Activated CD8-positive, alpha-beta memory T cell treated with anti-CD3 and anti-CD28 coated beads, Interleukin-2, amount 10 ng/mL, durations not matched to agents 7 days and 5 days (primary cell): ENCODE measurements around the gene PRXL2C. TPM values are rescaled to one million over a fixed set of nuclear protein-coding genes. Genes with fewer than 3 reads are reported as not detected.
A peak's percentile ranks its signal among the peaks of the same experiment; 100 is the strongest.
"Not testable (repeated sequence)": the region's sequence is repeated elsewhere in the genome, so short reads cannot be mapped to it uniquely, and the experiment has no call there.

Source experiments
- ATAC-seq: fragments of 150-1000 bp; cut with Tn5 transposase; one replicate; pipeline ENCODE4 v1.10.0; 2021; ENCODE audit warnings: moderate library complexity
- CTCF ChIA-PET: fragments of 350-600 bp; sonication (Branson Sonifier 250); formaldehyde crosslinking; loops from one replicate; lab custom pipeline; 2021; ENCODE audit warnings: antibody characterized with exemption; lab: Charles Lee
- DNase-seq: peaks from one replicate; pipeline ENCODE4 v3.0.0-alpha.2; 2020
- H3K27ac Mint-ChIP-seq: one replicate; pipeline ENCODE4 v1.8.0; 2021; ENCODE audit warnings: mild to moderate bottlenecking, mixed read lengths
- H3K27me3 Mint-ChIP-seq: one replicate; pipeline ENCODE4 v1.8.0; 2021; ENCODE audit warnings: mixed read lengths
- H3K36me3 Mint-ChIP-seq: one replicate; pipeline ENCODE4 v1.8.0; 2021; ENCODE audit warnings: mild to moderate bottlenecking, mixed read lengths
- H3K4me1 Mint-ChIP-seq: one replicate; pipeline ENCODE4 v1.8.0; 2021; ENCODE audit warnings: mixed read lengths
- H3K4me3 Mint-ChIP-seq: one replicate; pipeline ENCODE4 v1.8.0; 2021; ENCODE audit warnings: mild to moderate bottlenecking, moderate library complexity, mixed read lengths
- H3K9me3 Mint-ChIP-seq: one replicate; pipeline ENCODE4 v1.8.0; 2022; ENCODE audit warnings: low read depth, mixed read lengths
- total RNA-seq, 2 experiments: library from RNA; stranded (reverse); gene quantifications; one replicate each; pipeline ENCODE4 v1.2.3, GENCODE V29; 2021

The PRXL2C gene, protein sequence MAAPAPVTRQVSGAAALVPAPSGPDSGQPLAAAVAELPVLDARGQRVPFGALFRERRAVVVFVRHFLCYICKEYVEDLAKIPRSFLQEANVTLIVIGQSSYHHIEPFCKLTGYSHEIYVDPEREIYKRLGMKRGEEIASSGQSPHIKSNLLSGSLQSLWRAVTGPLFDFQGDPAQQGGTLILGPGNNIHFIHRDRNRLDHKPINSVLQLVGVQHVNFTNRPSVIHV
- 10 to 100 TPM in 1 of 2 experiments, 1 to 10 TPM in 1; 7.0 to 10.0 TPM for total RNA-seq

DNA sequence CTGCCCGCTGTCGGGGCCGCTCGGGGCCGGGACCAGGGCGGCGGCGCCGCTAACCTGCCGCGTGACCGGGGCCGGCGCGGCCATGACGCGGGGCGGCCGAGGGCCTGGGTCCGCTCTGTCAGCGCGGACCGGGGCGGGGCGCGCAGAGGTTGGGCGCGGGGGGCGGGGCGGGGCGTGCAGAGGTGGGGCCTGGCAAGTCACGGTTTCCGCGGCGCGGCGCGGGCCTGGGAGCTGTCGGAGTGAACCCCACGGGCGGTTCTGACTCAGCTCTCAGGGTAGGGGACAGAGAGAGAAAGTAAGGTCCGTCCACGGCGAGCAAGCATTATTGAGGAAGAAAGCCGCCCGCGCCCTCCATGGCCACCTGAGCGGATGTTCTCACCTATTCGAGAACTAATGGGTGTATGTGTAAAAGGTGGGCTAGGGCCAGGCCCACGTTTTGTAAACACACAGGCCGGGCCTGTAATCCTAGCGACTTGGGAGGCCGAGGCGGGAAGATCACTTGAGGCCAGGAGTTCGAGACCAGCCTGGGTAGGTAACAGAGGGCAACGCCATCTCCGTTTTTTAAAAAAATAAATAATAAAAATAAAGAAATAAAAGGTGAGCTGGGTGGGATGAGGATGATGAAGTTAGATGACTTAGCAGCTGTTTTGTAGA lies at the start of gene PRXL2C:
TSS of gene PRXL2C (minus strand) at position 120 of the 654 bp plus-strand sequence. CDS start at position 84, 36 bp downstream.
- Mint-ChIP-seq H3K27ac (peak within 1 kb of the TSS; percentile 84), H3K4me1 (peaks cover 15% of the 10 kb centered on the region), H3K9me3 (no peaks in the 10 kb centered on the region), H3K4me3 (peak within 1 kb of the TSS; percentile 85), H3K27me3 (no peaks in the 10 kb centered on the region), H3K36me3 (peaks cover 5% of the 10 kb centered on the region)
- ATAC-seq (peak; percentile 86), DNase-seq (peak; percentile 87)
- CTCF ChIA-PET: interaction anchor here (0.6 to 1.7 kb wide), 8 partner anchors 11 to 229 kb away, joined by 3 to 7 read pairs (median 3); partner anchors contain the start of gene HABP4

DNA sequence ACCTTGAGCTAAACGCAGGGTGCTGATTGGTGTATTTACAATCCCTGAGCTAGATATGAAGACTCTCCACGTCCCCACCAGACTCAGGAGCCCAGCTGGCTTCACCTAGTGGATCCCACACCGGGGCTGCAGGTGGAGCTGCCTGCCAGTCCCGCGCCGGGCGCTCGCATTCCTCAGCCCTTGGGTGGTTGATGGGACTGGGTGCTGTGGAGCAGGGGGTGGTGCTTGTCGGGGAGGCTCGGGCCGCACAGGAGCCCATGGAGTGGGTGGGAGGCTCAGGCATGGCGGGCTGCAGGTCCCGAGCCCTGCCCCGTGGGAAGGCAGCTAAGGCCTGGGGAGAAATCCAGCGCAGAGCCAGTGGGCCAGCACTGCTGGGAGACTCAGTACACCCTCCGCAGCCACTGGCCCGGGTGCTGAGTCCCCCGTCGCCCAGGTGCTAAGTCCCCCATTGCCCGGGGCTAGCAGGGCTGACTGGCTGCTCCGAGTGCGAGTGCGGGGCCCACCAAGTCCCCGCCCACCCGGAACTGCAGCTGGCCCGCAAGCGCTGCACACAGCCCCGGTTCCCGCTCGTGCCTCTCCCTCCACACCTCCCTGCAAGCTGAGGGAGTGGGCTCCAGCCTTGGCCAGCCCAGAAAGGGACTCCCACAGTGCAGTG lies 45.7 kb upstream of the PRXL2C start:
- H3K36me3 Mint-ChIP-seq, CTCF ChIA-PET, ATAC-seq, H3K27me3 Mint-ChIP-seq, H3K4me1 Mint-ChIP-seq, H3K4me3 Mint-ChIP-seq, DNase-seq, H3K27ac Mint-ChIP-seq: not testable (repeated sequence)
- H3K9me3 Mint-ChIP-seq: peaks cover 14% of the 10 kb centered on the region

DNA sequence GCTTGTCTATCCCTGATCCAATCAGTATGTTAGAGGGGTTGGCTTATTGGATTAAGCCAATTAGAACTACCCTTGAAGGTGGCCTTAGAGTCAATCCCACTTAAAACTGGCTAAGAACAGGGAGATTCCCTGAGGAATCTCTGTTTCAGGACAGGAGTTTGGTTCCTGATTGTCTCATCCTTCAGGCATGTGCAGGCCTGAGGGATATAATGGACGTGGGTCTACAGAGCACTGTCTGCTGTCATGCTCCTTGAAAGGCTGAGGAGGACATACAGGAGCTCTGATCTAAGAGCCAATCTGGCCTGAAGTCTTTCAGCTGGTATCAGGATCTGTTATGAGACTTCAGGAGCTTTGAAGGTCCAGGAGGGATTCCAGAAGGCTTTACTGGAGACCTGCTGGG lies 36.2 kb upstream of the PRXL2C start:
- Mint-ChIP-seq H3K9me3 (peaks cover 2% of the 10 kb centered on the region), H3K27me3 (peaks cover 6% of the 10 kb centered on the region), H3K36me3 (peaks cover 1% of the 10 kb centered on the region), H3K4me3 (no peak overlapping the region), H3K4me1 (peaks cover 4% of the 10 kb centered on the region), H3K27ac (no peak overlapping the region)
- ATAC-seq (no peak), DNase-seq (no peak)
- CTCF ChIA-PET: no interaction called here

DNA sequence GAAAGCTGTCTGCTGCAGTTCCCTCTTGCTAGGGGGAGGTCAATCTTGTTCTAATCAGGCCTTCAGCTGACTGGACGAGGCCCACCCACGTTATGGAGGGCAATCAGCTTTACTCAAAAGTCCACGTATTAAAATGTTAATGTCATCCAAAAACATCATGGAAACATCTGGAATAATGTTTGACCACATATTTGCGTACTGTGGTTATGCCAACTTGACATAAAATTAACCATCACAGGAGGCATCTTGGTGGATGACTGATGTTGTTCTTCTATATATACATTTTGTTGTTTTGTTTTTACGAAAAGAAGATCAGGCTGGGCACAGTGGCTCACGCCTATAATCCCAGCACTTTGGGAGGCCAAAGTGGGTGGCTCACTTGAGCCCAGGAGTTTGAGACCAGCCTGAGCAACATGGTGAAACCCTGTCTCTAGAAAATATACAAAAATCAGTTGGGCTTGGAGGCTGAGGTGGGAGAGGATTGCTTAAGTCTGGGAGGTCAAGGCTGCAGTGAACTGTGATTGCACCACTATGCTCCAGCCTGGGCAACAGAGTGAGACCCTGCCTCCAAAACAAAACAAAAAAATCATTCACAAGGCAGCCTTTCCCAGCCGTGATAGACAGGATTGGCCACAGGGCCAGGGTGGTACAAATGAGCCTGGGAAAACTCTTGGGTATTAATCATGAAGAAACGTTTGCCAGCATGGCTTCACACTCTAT lies 33.8 kb upstream of the PRXL2C start:
- H3K27ac Mint-ChIP-seq: no peak overlapping the region
- CTCF ChIA-PET: no interaction called here

DNA sequence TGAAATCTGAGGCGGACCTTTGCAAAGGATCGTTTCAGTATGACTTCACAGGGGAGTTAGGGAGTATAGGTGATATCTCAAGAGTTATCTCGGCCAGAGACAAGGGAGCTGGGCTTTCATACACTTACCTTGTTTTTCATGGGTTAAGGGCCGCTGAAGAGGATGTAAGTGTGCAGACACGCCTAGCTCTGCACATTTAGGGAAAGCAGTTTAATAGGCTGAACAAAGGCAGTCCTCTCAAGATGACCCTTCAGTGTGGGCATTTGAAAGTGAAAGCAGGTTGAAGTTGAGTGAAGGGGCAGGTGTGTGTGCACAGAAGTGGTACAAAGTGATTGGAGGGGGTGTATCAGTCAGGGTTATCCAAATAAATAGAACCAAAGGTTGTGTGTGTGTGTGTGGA lies 33.1 kb upstream of the PRXL2C start:
- CTCF ChIA-PET: no interaction called here
- H3K27me3 Mint-ChIP-seq: peaks cover 6% of the 10 kb centered on the region
- DNase-seq: no peak
- H3K4me1 Mint-ChIP-seq: peaks cover 6% of the 10 kb centered on the region
- H3K36me3 Mint-ChIP-seq: peaks cover 1% of the 10 kb centered on the region
- no peak overlapping the region for H3K4me3 Mint-ChIP-seq
- no peaks in the 10 kb centered on the region for H3K9me3 Mint-ChIP-seq
- H3K27ac Mint-ChIP-seq: no peak overlapping the region
- no peak for ATAC-seq

More for the DNA sequence above, 33.8 kb upstream of the PRXL2C start:
- Mint-ChIP-seq H3K36me3 (peaks cover 1% of the 10 kb centered on the region), H3K4me3 (no peak overlapping the region), H3K4me1 (peaks cover 6% of the 10 kb centered on the region), H3K27me3 (peaks cover 6% of the 10 kb centered on the region), H3K9me3 (no peaks in the 10 kb centered on the region)
- ATAC-seq (no peak), DNase-seq (no peak)

DNA sequence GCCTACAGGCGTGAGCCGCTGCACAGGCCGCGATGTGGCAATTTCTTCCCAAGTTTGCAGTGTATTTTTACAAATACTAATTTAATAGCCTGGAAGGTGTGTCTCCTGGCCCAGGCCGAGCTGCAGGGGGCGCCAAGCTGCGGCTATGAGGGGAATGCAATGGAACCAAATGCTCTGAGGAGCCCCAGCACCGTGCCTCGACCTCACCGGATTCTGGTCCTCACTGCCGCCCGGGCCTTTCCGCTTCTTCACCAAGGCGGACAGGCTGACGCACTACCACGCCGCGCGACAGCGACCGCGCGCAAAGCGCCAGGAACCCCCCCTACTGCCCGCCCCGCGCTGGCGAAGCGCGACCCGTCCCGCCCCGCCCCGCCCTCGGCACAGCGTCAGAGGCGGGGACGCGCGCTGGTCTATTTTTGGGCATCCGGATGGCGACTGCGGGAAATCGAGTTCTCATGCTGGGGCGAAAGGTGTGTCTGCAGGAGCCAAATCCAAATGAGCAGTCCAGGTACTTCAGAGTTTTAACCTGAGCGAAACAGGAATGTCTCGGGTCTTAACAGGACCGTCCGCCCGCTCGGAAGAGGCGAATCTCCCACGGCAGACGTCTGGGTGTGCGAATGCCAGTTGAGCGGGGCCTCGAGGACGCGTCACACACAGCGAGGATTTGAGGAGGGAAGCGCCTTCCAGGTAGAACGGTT lies 31.7 kb upstream of the PRXL2C start:
- Mint-ChIP-seq H3K4me3 (peak overlapping the region; percentile 70), H3K36me3 (no peaks in the 10 kb centered on the region), H3K27me3 (peaks cover 6% of the 10 kb centered on the region), H3K4me1 (peaks cover 6% of the 10 kb centered on the region), H3K9me3 (no peaks in the 10 kb centered on the region), H3K27ac (peak overlapping the region; percentile 17)
- ATAC-seq: peak; percentile 96
- CTCF ChIA-PET: interaction anchor here (1.1 kb wide), 1 partner anchor 18 kb away, joined by 3 read pairs; no protein-coding TSS in a partner anchor
- DNase-seq: peak; percentile 81

DNA sequence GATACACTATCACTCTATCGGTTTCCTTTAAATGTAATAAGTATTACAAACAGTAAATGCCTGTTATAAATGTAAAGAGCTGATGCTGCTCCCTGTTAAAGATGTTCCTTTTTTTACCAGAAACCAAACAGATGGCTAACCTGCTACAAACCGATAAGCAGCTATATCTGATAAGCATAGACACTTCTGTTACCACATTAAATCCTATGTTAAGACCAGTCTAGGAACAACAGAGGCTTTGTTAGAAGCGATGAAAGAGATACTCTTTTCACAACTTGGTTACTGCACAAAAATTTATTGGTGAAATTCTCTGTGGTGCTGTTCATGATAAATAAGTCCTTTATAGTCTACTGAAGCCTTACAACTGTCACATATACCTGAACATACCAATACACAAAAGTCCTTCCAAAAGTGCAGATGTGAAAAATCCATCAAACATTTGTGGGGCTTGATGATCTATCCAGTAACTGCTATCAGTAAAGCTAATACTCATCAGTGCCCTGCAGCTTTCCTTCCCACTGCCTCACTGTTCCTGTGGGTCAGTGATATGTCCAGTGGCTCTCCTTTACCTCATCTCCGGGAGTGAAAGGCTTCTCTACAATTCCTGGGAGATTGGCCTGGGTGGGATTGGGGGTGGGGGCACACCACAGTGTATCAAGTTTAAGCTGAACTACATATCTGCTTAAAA lies 25.8 kb upstream of the PRXL2C start:
- DNase-seq (no peak), ATAC-seq (no peak)
- CTCF ChIA-PET: no interaction called here
- Mint-ChIP-seq H3K27ac (no peak overlapping the region), H3K27me3 (no peaks in the 10 kb centered on the region), H3K9me3 (no peaks in the 10 kb centered on the region), H3K36me3 (no peaks in the 10 kb centered on the region), H3K4me1 (peaks cover under 1% of the 10 kb centered on the region), H3K4me3 (no peak overlapping the region)

DNA sequence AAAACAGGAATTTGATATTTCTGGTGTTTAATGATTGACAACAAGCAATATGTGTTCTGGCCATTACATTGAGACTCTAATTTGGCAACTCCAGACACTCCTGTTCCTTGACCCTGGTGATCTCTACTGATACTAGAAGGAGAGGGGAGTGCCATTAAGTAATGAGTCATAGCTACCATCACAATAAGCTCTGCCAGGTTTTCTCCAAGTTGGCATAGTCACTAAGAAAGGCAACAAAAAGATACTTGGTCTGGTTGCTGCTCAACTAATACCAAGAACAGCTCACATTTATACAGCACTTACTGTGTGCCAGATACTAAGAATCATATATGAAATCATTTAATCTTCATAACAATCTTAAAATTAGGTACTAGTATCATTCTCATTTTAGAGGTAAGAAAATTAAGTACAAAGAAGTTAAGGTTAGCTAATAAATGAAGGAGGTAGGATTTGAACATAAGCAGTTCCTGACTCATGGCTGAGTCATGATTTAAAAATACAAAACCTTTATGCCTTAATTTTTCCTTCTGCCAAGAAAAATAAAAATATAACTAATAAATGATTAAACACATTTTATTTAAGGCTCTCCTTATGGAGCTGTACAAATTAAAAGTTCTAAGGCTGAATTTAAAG lies 19.9 kb upstream of the PRXL2C start:
- Mint-ChIP-seq H3K36me3 (no peaks in the 10 kb centered on the region), H3K9me3 (peaks cover 2% of the 10 kb centered on the region), H3K27me3 (peaks cover 4% of the 10 kb centered on the region), H3K4me1 (no peaks in the 10 kb centered on the region), H3K4me3 (no peak overlapping the region), H3K27ac (no peak overlapping the region)
- ATAC-seq: no peak
- no peak for DNase-seq
- CTCF ChIA-PET: no interaction called here

DNA sequence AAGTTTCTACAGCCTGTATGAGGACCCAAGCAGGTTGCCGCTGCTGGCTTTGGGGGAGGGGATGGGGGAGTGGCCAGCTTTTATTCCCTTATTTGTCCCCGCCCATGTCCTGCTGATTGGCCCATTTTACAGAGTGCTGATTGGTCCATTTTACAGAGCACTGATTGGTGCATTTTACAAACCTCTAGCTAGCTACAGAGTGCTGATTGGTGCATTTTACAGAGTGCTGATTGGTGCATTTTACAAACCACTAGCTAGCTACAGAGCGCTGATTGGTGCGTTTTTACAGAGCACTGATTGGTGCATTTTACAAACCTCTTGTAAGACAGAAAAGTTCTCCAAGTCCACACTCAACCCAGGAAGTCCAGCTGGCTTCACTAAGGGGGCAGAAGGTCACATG lies 18.7 kb upstream of the PRXL2C start:
- not testable (repeated sequence) for H3K27me3 Mint-ChIP-seq, H3K27ac Mint-ChIP-seq, H3K9me3 Mint-ChIP-seq, ATAC-seq, DNase-seq, H3K4me1 Mint-ChIP-seq, H3K36me3 Mint-ChIP-seq, H3K4me3 Mint-ChIP-seq
- CTCF ChIA-PET: interaction anchor here (0.6 kb wide), 1 partner anchor 212 kb away, joined by 5 read pairs; no protein-coding TSS in a partner anchor

DNA sequence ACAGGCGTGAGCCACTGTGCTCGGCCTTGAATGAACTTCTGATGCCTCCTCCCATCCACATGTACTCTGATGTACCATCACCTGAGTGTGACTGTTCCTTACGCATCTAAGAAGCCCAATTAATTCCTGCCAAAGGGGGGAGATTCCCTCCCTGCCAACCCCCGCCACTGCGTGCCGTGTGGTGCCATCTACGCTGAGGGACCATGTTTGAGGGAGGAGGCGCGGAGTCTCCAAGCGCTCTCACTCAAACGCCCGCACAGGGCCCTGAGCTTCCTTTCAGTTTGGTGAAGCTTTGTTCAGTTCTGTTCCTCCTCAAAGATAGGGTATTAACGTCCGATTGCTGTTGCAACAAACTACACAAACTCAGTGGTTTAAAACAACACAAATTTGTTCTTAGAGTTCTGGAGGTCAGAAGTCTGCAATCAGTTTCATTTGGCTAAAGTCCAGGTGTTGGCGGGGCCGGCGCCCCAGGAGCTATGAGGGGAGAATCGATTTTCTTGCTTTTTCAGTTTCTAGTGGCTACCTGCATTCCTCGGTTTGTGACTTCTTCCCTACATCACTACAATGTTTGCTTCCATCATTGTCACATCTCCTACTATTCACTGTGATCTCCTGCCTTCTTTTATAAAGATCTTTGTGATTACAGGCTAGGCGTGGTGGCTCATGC lies 13.9 kb upstream of the PRXL2C start:
- CTCF ChIA-PET: no interaction called here

DNA sequence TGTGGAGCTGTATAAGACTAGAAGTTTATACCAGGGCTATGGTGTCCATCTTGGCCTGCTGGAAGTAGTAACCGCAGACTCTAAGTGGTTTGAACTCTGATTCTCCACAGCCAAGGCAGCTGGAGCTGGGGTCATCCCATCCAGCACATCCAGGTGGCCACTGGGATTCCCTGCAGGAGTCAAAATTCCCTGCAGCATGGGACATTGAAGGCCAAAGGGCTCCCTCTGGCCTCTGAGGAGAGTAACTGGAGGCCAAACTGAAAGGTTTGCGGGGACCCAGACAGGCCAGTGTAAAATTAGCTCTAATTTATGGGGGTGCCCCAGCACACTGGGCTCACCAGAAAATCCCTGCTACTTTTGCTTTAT lies 12.2 kb upstream of the PRXL2C start:
- no peaks in the 10 kb centered on the region for H3K36me3 Mint-ChIP-seq
- DNase-seq: no peak
- CTCF ChIA-PET: interaction anchor here (0.7 to 2.0 kb wide), 6 partner anchors 18 to 434 kb away, joined by 3 to 11 read pairs (median 4); partner anchors contain the start of gene HABP4
- no peaks in the 10 kb centered on the region for H3K9me3 Mint-ChIP-seq
- H3K27me3 Mint-ChIP-seq: no peaks in the 10 kb centered on the region
- H3K4me3 Mint-ChIP-seq: no peak overlapping the region
- no peak for ATAC-seq
- H3K4me1 Mint-ChIP-seq: peaks cover 4% of the 10 kb centered on the region
- H3K27ac Mint-ChIP-seq: no peak overlapping the region

More for the DNA sequence above, 13.9 kb upstream of the PRXL2C start:
- peaks cover 2% of the 10 kb centered on the region for H3K27me3 Mint-ChIP-seq
- peaks cover 4% of the 10 kb centered on the region for H3K4me1 Mint-ChIP-seq
- no peak overlapping the region for H3K4me3 Mint-ChIP-seq
- no peaks in the 10 kb centered on the region for H3K9me3 Mint-ChIP-seq
- ATAC-seq (no peak), DNase-seq (no peak)
- H3K36me3 Mint-ChIP-seq: no peaks in the 10 kb centered on the region
- H3K27ac Mint-ChIP-seq: no peak overlapping the region
